MCF 10A (cell line): ENCODE measurements around the gene CTTN. TPM values are rescaled to one million over a fixed set of nuclear protein-coding genes. Genes with fewer than 3 reads are reported as not detected.
"Not testable (repeated sequence)": the region's sequence is repeated elsewhere in the genome, so short reads cannot be mapped to it uniquely, and the experiment has no call there.

Experiments
- BruUV-seq: library from RNA; stranded (reverse); fragments of 400-500 nt; replicated peaks from 2 replicates; lab custom pipeline; 2021; lab: Mats Ljungman, UMichigan
- CTCF ChIA-PET: fragments of 300-600 bp; sonication (Branson Sonifier 250); formaldehyde crosslinking; extraction: SDS; loops from one replicate; lab custom pipeline; 2021; ENCODE audit warnings: antibody characterized with exemption, inconsistent platforms; lab: Yijun Ruan, JAX
- POLR2A ChIA-PET: fragments of 300-600, 350-650 bp; sonication (Branson Sonifier 250); formaldehyde crosslinking; extraction: SDS; loops from one replicate; lab custom pipeline; 2020; ENCODE audit warnings: antibody characterized with exemption, inconsistent platforms; lab: Yijun Ruan, JAX
- DNase-seq: peaks from one replicate; pipeline ENCODE4 v3.0.0-alpha.2; 2018; ENCODE audit not compliant: unreplicated experiment
- H3K27ac Mint-ChIP-seq: one replicate; pipeline ENCODE4 v1.8.0; 2022; ENCODE audit warnings: mild to moderate bottlenecking, low read depth, mixed read lengths; ENCODE audit not compliant: unreplicated experiment
- H3K27me3 Mint-ChIP-seq: one replicate; pipeline ENCODE4 v1.8.0; 2022; ENCODE audit warnings: mixed read lengths; ENCODE audit not compliant: insufficient read depth, unreplicated experiment
- H3K36me3 Mint-ChIP-seq: one replicate; pipeline ENCODE4 v1.8.0; 2022; ENCODE audit warnings: mild to moderate bottlenecking, moderate library complexity, mixed read lengths; ENCODE audit not compliant: insufficient read depth, unreplicated experiment
- H3K4me1 Mint-ChIP-seq: one replicate; pipeline ENCODE4 v1.8.0; 2022; ENCODE audit warnings: mixed read lengths; ENCODE audit not compliant: insufficient read depth, unreplicated experiment
- H3K4me3 Mint-ChIP-seq: one replicate; pipeline ENCODE4 v1.8.0; 2022; ENCODE audit warnings: mild to moderate bottlenecking, moderate library complexity, mixed read lengths; ENCODE audit not compliant: unreplicated experiment
- H3K9me3 Mint-ChIP-seq: one replicate; pipeline ENCODE4 v1.8.0; 2022; ENCODE audit warnings: mixed read lengths; ENCODE audit not compliant: unreplicated experiment
- CTCF ChIP-seq: fragments of 200-600 bp; IDR thresholded peaks from one replicate; pipeline ENCODE4 v1.8.0; 2022; ENCODE audit warnings: antibody characterized with exemption, mild to moderate bottlenecking; ENCODE audit not compliant: unreplicated experiment
- intact Hi-C: fragments of 100-400 bp; cut with micrococcal nuclease; formaldehyde crosslinking; loops from 2 replicates; pipeline ENCODE4 v1.14.1; 2022
- total RNA-seq: library from RNA; stranded (reverse); gene quantifications from 2 replicates; pipeline ENCODE4 v1.2.3, GENCODE V29; 2022

CTTN gene
- total RNA-seq, 1 experiment from 2014 or later: 264 TPM

DNA sequence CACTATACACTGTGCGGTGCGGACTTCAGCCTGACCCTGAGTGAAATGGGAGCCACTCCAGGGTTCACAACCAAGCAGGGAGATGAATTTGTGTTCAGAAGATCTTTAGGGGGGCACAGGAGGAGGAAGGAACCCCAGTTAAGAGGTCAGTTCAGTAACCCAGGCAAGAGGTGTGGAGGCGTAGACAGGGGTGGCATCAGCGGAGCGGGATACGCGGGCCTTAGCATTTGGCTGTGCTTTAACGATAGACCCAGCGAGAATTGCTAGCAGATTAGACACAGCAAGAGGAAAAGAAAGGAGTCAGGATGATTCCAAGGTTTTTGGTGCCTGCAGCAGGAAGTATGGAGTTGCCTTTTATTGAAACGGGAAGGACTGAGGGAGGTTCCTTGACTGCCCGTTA lies 46.8 kb downstream of the CTTN start:
- H3K27ac Mint-ChIP-seq: no peak overlapping the region
- ChIA-PET CTCF (no interaction called here), POLR2A (interaction anchor here (1.2 kb wide), 1 partner anchor 13 kb away, joined by 5 read pairs; no protein-coding TSS in a partner anchor)
- peaks cover 19% of the 10 kb centered on the region for H3K9me3 Mint-ChIP-seq
- intact Hi-C loops: no loop called here
- BruUV-seq: no TSS peak
- no peaks in the 10 kb centered on the region for H3K27me3 Mint-ChIP-seq
- H3K36me3 Mint-ChIP-seq: peaks cover 2% of the 10 kb centered on the region
- TF ChIP-seq CTCF: no peak
- no peak overlapping the region for H3K4me3 Mint-ChIP-seq
- no peaks in the 10 kb centered on the region for H3K4me1 Mint-ChIP-seq
- DNase-seq: no peak

GRCh38 chr11:70445605-70446004 lies 47.3 kb downstream of the CTTN start:
- H3K9me3 Mint-ChIP-seq: peaks cover 24% of the 10 kb centered on the region
- H3K4me3 Mint-ChIP-seq: no peak overlapping the region
- no peak for TF ChIP-seq CTCF
- BruUV-seq: no TSS peak
- H3K36me3 Mint-ChIP-seq: no peaks in the 10 kb centered on the region
- no peak overlapping the region for H3K27ac Mint-ChIP-seq
- DNase-seq: no peak
- ChIA-PET CTCF (interaction anchor here (0.6 kb wide), 2 partner anchors 14 to 242 kb away, joined by 3 to 4 read pairs; no protein-coding TSS in a partner anchor), POLR2A (no interaction called here)
- H3K27me3 Mint-ChIP-seq: no peaks in the 10 kb centered on the region
- no peaks in the 10 kb centered on the region for H3K4me1 Mint-ChIP-seq
- intact Hi-C loops: no loop called here

DNA sequence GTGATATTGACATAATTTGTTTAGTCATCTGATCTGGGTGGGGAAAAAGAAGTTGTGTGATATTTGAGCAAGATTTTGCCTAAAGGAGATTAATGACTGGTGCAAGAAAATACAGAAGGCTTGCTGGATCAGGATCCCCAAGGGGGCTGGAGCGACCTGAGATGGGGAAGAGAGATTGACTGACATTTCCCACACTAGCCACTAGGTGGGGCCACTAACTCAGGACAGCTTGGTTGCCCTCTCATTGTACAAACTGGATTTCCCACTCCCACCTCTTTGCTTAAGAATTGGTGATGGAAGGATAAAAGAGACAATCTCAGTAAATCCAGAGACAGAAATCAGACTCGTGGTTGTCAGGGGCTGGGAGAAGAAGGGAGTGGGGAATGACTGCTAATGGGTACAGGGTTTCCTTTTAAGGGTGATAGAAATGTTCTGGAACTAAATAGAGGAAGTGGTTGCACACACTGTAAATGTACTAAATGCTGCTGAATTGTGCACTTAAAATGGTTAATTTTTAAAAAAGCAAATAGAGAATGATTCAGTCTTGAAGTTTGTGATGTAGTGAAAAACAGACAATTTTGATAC lies 50.7 kb downstream of the CTTN start:
- peak; percentile 55 for TF ChIP-seq CTCF
- H3K4me1 Mint-ChIP-seq: no peaks in the 10 kb centered on the region
- no peaks in the 10 kb centered on the region for H3K27me3 Mint-ChIP-seq
- peaks cover 24% of the 10 kb centered on the region for H3K9me3 Mint-ChIP-seq
- no peak for DNase-seq
- BruUV-seq: no TSS peak
- H3K27ac Mint-ChIP-seq: no peak overlapping the region
- H3K36me3 Mint-ChIP-seq: no peaks in the 10 kb centered on the region
- H3K4me3 Mint-ChIP-seq: no peak overlapping the region
- ChIA-PET POLR2A (no interaction called here), CTCF (no interaction called here)
- intact Hi-C loops: no loop called here

GRCh38 chr11:70454197-70454767 lies 56.0 kb downstream of the CTTN start:
- Mint-ChIP-seq H3K27ac (no peak overlapping the region), H3K9me3 (peaks cover 13% of the 10 kb centered on the region), H3K27me3 (no peaks in the 10 kb centered on the region), H3K4me1 (no peaks in the 10 kb centered on the region), H3K36me3 (no peaks in the 10 kb centered on the region), H3K4me3 (no peak overlapping the region)
- DNase-seq: no peak
- BruUV-seq: no TSS peak
- intact Hi-C loops: no loop called here
- no peak for TF ChIP-seq CTCF
- ChIA-PET POLR2A (no interaction called here), CTCF (interaction anchor here (0.7 kb wide), 1 partner anchor 629 kb away, joined by 3 read pairs; no protein-coding TSS in a partner anchor)

- H3K9me3 Mint-ChIP-seq, POLR2A ChIA-PET, H3K4me3 Mint-ChIP-seq, H3K4me1 Mint-ChIP-seq, H3K27me3 Mint-ChIP-seq, H3K27ac Mint-ChIP-seq, H3K36me3 Mint-ChIP-seq, intact Hi-C loops, DNase-seq, BruUV-seq: not testable (repeated sequence)
- CTCF ChIA-PET: interaction anchor here (0.7 kb wide), 1 partner anchor 628 kb away, joined by 3 read pairs; no protein-coding TSS in a partner anchor
Measured at GRCh38 chr11:70454811-70455210, 56.5 kb downstream of the CTTN start.
